Chondrocyte (in vitro differentiated cells): ENCODE results near the gene BAIAP2. TPM values are rescaled to one million over a fixed set of nuclear protein-coding genes. Genes with fewer than 3 reads are reported as not detected.

ENCODE experiments used
- DNase-seq: peaks from one replicate; pipeline ENCODE4 v3.0.0; 2021; ENCODE audit warnings: mixed read lengths, low spot score
- H3K27ac Mint-ChIP-seq: one replicate; pipeline ENCODE4 v1.8.0; 2021; ENCODE audit warnings: mild to moderate bottlenecking, moderate library complexity, mixed read lengths; ENCODE audit not compliant: unreplicated experiment
- H3K27me3 Mint-ChIP-seq: 2 replicates; pipeline ENCODE4 v1.8.0; 2021; ENCODE audit warnings: low read depth, mixed read lengths
- H3K36me3 Mint-ChIP-seq: 2 replicates; pipeline ENCODE4 v1.8.0; 2021; ENCODE audit warnings: low read depth, mixed read lengths
- H3K4me1 Mint-ChIP-seq: 2 replicates; pipeline ENCODE4 v1.8.0; 2021; ENCODE audit warnings: low read depth, mild to moderate bottlenecking, mixed read lengths
- H3K4me3 Mint-ChIP-seq: one replicate; pipeline ENCODE4 v1.8.0; 2021; ENCODE audit warnings: mild to moderate bottlenecking, moderate library complexity, mixed read lengths; ENCODE audit not compliant: unreplicated experiment
- H3K9me3 Mint-ChIP-seq: 2 replicates; pipeline ENCODE4 v1.8.0; 2021; ENCODE audit warnings: low read depth, mixed read lengths
- CTCF ChIP-seq: fragments of 200-600 bp; sonication (generic); IDR thresholded peaks from 2 replicates; pipeline ENCODE4 v1.5.0; 2021; ENCODE audit warnings: antibody characterized with exemption, mild to moderate bottlenecking, moderate library complexity
- total RNA-seq: library from RNA; stranded (reverse); gene quantifications from 3 replicates; pipeline ENCODE4 v1.2.1, GENCODE V29; 2021

BAIAP2 gene
- total RNA-seq, 1 donor from 2014 or later: 29.5 TPM

- no peak for TF ChIP-seq CTCF
- DNase-seq: no peak
- no peaks in the 10 kb centered on the region for H3K36me3 Mint-ChIP-seq
- H3K9me3 Mint-ChIP-seq: no peaks in the 10 kb centered on the region
- peaks cover 22% of the 10 kb centered on the region for H3K4me1 Mint-ChIP-seq
- H3K27ac Mint-ChIP-seq: no peak overlapping the region
- H3K4me3 Mint-ChIP-seq: no peak overlapping the region
- H3K27me3 Mint-ChIP-seq: no peaks in the 10 kb centered on the region
Observed at GRCh38 chr17:81054881-81055370, 20.0 kb downstream of the BAIAP2 start.

- Mint-ChIP-seq H3K4me1 (peaks cover 31% of the 10 kb centered on the region), H3K27ac (no peak overlapping the region), H3K27me3 (no peaks in the 10 kb centered on the region), H3K9me3 (no peaks in the 10 kb centered on the region), H3K4me3 (no peak overlapping the region), H3K36me3 (peaks cover 2% of the 10 kb centered on the region)
- no peak for DNase-seq
- TF ChIP-seq CTCF: no peak
Observed at GRCh38 chr17:81056312-81056711, 21.4 kb downstream of the BAIAP2 start.

GRCh38 chr17:81057079-81057730 is 22.3 kb downstream of the BAIAP2 start:
- H3K4me1 Mint-ChIP-seq: peaks cover 34% of the 10 kb centered on the region
- DNase-seq: no peak
- H3K36me3 Mint-ChIP-seq: peaks cover 4% of the 10 kb centered on the region
- H3K27me3 Mint-ChIP-seq: no peaks in the 10 kb centered on the region
- no peak for TF ChIP-seq CTCF
- H3K27ac Mint-ChIP-seq: peak overlapping the region; percentile 89
- H3K9me3 Mint-ChIP-seq: no peaks in the 10 kb centered on the region
- no peak overlapping the region for H3K4me3 Mint-ChIP-seq

GRCh38 chr17:81057777-81058176 is 22.8 kb downstream of the BAIAP2 start:
- no peak overlapping the region for H3K4me3 Mint-ChIP-seq
- H3K9me3 Mint-ChIP-seq: no peaks in the 10 kb centered on the region

GRCh38 chr17:81058263-81058871 is 23.4 kb downstream of the BAIAP2 start:
- H3K4me3 Mint-ChIP-seq: no peak overlapping the region
- TF ChIP-seq CTCF: no peak

More at GRCh38 chr17:81057777-81058176, 22.8 kb downstream of the BAIAP2 start:
- peak overlapping the region; percentile 89 for H3K27ac Mint-ChIP-seq
- peaks cover 38% of the 10 kb centered on the region for H3K4me1 Mint-ChIP-seq
- peaks cover 4% of the 10 kb centered on the region for H3K36me3 Mint-ChIP-seq
- no peaks in the 10 kb centered on the region for H3K27me3 Mint-ChIP-seq
- TF ChIP-seq CTCF: no peak
- no peak for DNase-seq

More at GRCh38 chr17:81058263-81058871, 23.4 kb downstream of the BAIAP2 start:
- Mint-ChIP-seq H3K4me1 (peaks cover 41% of the 10 kb centered on the region), H3K36me3 (peaks cover 4% of the 10 kb centered on the region), H3K9me3 (no peaks in the 10 kb centered on the region), H3K27me3 (no peaks in the 10 kb centered on the region), H3K27ac (no peak overlapping the region)
- DNase-seq: no peak
